Liver (tissue), 9 donors: ENCODE measurements around the gene GOLGA7B. TPM values are rescaled to one million over a fixed set of nuclear protein-coding genes. Genes with fewer than 3 reads are reported as not detected.

Experiments
- DNase-seq: peaks from one replicate; pipeline ENCODE4 v3.0.0-alpha.2; 2017; ENCODE audit warnings: low spot score
- H3K27ac ChIP-seq, 2 donors: one replicate each; pipeline ENCODE4 v1.7.0; 2013; ENCODE audit warnings: inconsistent platforms in 2 of 2, low read length in 2 of 2, control low read depth in 1 of 2, low read depth in 1 of 2, mild to moderate bottlenecking in 1 of 2
- H3K27me3 ChIP-seq, 4 donors: one replicate each; pipeline versions ENCODE4 v1.6.1 to v1.7.0; 2013; ENCODE audit warnings: low read length in 3 of 4, inconsistent platforms in 1 of 4, mild to moderate bottlenecking in 1 of 4, moderate library complexity in 1 of 4; ENCODE audit not compliant: control insufficient read depth in 4 of 4, insufficient read depth in 4 of 4
- H3K36me3 ChIP-seq, 4 donors: one replicate each; pipeline versions ENCODE4 v1.6.1 to v1.7.0; 2013; ENCODE audit warnings: low read length in 3 of 4, mild to moderate bottlenecking in 3 of 4, low read depth in 1 of 4, moderate library complexity in 1 of 4; ENCODE audit not compliant: control insufficient read depth in 4 of 4, insufficient read depth in 3 of 4
- H3K4me1 ChIP-seq, 4 donors: one replicate each; pipeline versions ENCODE4 v1.6.1 to v1.7.0; 2013; ENCODE audit warnings: low read length in 3 of 4, mild to moderate bottlenecking in 3 of 4, moderate library complexity in 1 of 4; ENCODE audit not compliant: control insufficient read depth in 4 of 4, insufficient read depth in 4 of 4
- H3K4me3 ChIP-seq, 3 donors: one replicate each; pipeline versions ENCODE4 v1.6.1 to v1.7.0; 2013; ENCODE audit warnings: low read length in 3 of 3, control low read depth in 1 of 3, low read depth in 1 of 3, mild to moderate bottlenecking in 1 of 3
- H3K9ac ChIP-seq, 2 donors: one replicate each; pipeline ENCODE4 v1.7.0; 2013; ENCODE audit warnings: low read length in 2 of 2, mild to moderate bottlenecking in 2 of 2, moderate library complexity in 2 of 2, control low read depth in 1 of 2, low read depth in 1 of 2
- H3K9me3 ChIP-seq, 4 donors: one replicate each; pipeline versions ENCODE4 v1.6.1 to v1.7.0; 2013; ENCODE audit warnings: low read length in 3 of 4; ENCODE audit not compliant: control insufficient read depth in 4 of 4
- GABPA ChIP-seq, 2 donors: IDR thresholded peaks in 1 of 2; conservative IDR thresholded peaks in 1 of 2; 2 replicates each; pipeline ENCODE4 v1.6.1; 2016; ENCODE audit warnings: antibody characterized with exemption in 2 of 2, mild to moderate bottlenecking in 1 of 2, moderate library complexity in 1 of 2
- HNF4A ChIP-seq, 2 donors: conservative IDR thresholded peaks; 2 replicates each; pipeline ENCODE4 v1.6.1; 2016; ENCODE audit warnings: antibody characterized with exemption in 2 of 2, mild to moderate bottlenecking in 2 of 2
- HNF4G ChIP-seq: IDR thresholded peaks from 2 replicates; pipeline ENCODE4 v1.6.1; 2016; ENCODE audit warnings: antibody characterized with exemption
- NR2F2 ChIP-seq: IDR thresholded peaks from 2 replicates; pipeline ENCODE4 v1.6.1; 2016; ENCODE audit warnings: antibody characterized with exemption
- RAD21 ChIP-seq, 2 donors: IDR thresholded peaks; 2 replicates each; pipeline ENCODE4 v1.6.1; 2016; ENCODE audit warnings: antibody characterized with exemption in 2 of 2, mild to moderate bottlenecking in 2 of 2
- RXRA ChIP-seq, 2 donors: IDR thresholded peaks; 2 replicates each; pipeline ENCODE4 v1.6.1; 2017 to 2018; ENCODE audit warnings: antibody characterized with exemption in 2 of 2, mild to moderate bottlenecking in 1 of 2
- YY1 ChIP-seq: IDR thresholded peaks from 2 replicates; pipeline ENCODE4 v1.6.1; 2016; ENCODE audit warnings: antibody characterized with exemption, mild to moderate bottlenecking
- WGBS: extraction: QIAGEN DNeasy Blood & Tissue Kit; methylation state at CpG from one replicate; pipeline ENCODE4 v1.1.7; 2013; 5-methylcytosine and 5-hydroxymethylcytosine counted together
- polyA plus RNA-seq, 2 donors: library from polyadenylated mRNA; stranded (reverse) in 1 of 2; unstranded in 1 of 2; fragments of 200-250 nt in 1 of 2; fragments of >200 nt in 1 of 2; fragmentation: Nextera tagmentation in 1 of 2; extraction: Ambion mirVana in 1 of 2; gene quantifications; one replicate each; pipeline versions ENCODE4 v1.2.1 to v1.2.3, GENCODE V29; 2013 to 2015
- total RNA-seq, 2 donors: library from RNA; depleted of rRNA; stranded (reverse); fragments of >200 nt; gene quantifications; one replicate each; pipeline ENCODE4 v1.2.3, GENCODE V29; 2014
- TF ChIP-seq, protein P1 (sequence below): fragments of 150-350 bp; IDR thresholded peaks from 2 replicates; pipeline ENCODE4 v1.5.1; 2017; ENCODE audit warnings: improper control_type of control experiment, low read depth, low read length; ENCODE audit not compliant: missing input control
- TF ChIP-seq, protein P2 (sequence below): IDR thresholded peaks from 2 replicates; pipeline ENCODE4 v1.6.1; 2016; ENCODE audit warnings: antibody characterized with exemption
- TF ChIP-seq, protein P3 (sequence below): IDR thresholded peaks from 2 replicates; pipeline ENCODE4 v1.6.1; 2016; ENCODE audit warnings: antibody characterized with exemption, mild to moderate bottlenecking
- donor health status: healthy.
- donor health status: healthy.
- donor health status: healthy.
- donor health status: healthy.
- donor health status: healthy.

The GOLGA7B gene
- total and polyA plus RNA-seq, 4 donors: 0.05 to 0.63 (median 0.40) TPM

DNA sequence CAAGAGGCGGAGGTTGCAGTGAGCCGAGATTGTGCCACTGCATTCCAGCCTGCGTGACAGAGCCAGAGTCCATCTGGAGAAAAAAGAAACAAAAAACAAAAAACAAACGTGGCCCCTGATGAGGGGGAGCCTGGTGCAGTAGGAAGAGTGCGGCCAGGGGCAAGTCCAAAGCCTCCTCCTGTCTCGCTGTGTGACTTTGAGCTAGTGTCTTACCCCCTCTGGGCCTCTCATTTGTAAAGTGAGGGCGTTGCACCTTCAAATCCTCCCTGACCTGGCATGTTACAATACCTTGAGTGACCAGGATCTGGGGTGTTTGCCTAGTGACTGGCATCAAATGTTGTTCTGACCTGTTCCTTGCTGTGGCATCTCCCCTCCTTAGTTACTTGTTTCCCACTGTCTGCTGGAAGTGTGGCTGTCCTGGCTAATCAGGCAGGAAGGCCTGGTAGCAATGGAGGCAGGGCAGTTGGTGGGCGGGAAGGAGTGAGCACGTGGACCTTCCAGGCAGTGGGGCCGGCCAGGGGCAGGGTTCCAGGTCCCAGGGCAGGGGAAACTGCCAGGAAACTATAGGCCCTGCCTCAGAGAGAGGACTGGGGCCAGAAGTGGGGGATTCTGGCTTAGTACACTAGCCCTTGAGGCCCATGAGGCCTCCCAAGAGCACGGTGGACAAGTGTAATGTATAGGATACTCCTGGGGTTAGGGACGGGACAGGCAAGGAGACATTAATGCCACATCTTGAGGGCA lies 24.5 kb upstream of the GOLGA7B start:
- Histone ChIP-seq H3K27me3 (peaks cover 0 to 2% (median 0%) of the 10 kb centered on the region in 4 donors), H3K36me3 (no peaks in the 10 kb centered on the region), H3K4me1 (no peaks in the 10 kb centered on the region), H3K9me3 (no peaks in the 10 kb centered on the region), H3K27ac (no peak overlapping the region), H3K4me3 (no peak overlapping the region), H3K9ac (no peak overlapping the region)
- DNase-seq: no peak
- TF ChIP-seq YY1 (no peak), HNF4G (no peak), RXRA (IDR thresholded peaks at IDR 0.05) (no peak)
- TF ChIP-seq, protein P1, sequence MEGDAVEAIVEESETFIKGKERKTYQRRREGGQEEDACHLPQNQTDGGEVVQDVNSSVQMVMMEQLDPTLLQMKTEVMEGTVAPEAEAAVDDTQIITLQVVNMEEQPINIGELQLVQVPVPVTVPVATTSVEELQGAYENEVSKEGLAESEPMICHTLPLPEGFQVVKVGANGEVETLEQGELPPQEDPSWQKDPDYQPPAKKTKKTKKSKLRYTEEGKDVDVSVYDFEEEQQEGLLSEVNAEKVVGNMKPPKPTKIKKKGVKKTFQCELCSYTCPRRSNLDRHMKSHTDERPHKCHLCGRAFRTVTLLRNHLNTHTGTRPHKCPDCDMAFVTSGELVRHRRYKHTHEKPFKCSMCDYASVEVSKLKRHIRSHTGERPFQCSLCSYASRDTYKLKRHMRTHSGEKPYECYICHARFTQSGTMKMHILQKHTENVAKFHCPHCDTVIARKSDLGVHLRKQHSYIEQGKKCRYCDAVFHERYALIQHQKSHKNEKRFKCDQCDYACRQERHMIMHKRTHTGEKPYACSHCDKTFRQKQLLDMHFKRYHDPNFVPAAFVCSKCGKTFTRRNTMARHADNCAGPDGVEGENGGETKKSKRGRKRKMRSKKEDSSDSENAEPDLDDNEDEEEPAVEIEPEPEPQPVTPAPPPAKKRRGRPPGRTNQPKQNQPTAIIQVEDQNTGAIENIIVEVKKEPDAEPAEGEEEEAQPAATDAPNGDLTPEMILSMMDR: no peak
- TF ChIP-seq, protein P2, sequence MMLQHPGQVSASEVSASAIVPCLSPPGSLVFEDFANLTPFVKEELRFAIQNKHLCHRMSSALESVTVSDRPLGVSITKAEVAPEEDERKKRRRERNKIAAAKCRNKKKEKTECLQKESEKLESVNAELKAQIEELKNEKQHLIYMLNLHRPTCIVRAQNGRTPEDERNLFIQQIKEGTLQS: no peak
- WGBS: 85% methylated on average over 12 of the region's 12 CpGs

DNA sequence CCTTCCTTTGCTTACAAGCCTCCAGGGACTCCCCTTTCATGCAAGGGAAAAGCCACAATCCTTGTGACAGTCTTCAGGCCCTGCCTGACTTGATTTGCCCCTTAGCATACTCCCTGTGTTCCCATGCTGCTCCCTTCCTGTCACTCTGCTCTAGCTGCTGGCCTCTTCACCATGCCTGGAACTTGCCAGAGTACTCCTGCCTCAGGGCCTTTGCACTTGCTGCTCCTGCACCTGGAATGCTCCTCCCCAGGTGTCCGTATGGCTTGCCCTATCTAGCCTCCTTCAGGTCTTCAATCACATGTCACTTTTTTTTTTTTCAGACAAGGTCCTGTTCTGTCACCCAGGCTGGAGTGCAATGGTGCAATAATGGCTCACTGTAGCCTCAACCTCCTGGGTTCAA lies 22.8 kb upstream of the GOLGA7B start:
- Histone ChIP-seq H3K4me1 (no peaks in the 10 kb centered on the region), H3K4me3 (no peak overlapping the region), H3K9ac (no peak overlapping the region), H3K36me3 (no peaks in the 10 kb centered on the region), H3K27ac (no peak overlapping the region), H3K9me3 (no peaks in the 10 kb centered on the region), H3K27me3 (peaks cover 0 to 4% (median 1%) of the 10 kb centered on the region in 4 donors)
- WGBS: 74% methylated on average over 1 of the region's 1 CpG
- no peak for TF ChIP-seq HNF4A (conservative IDR thresholded peaks at IDR 0.05)
- TF ChIP-seq RAD21 (IDR thresholded peaks at IDR 0.05): no peak
- TF ChIP-seq RXRA (IDR thresholded peaks at IDR 0.05): no peak
- no peak for TF ChIP-seq GABPA (IDR thresholded peaks at IDR 0.05 in 1 of 2, conservative IDR thresholded peaks at IDR 0.05 in 1 of 2)
- TF ChIP-seq, protein P2: no peak
- TF ChIP-seq, protein P3, sequence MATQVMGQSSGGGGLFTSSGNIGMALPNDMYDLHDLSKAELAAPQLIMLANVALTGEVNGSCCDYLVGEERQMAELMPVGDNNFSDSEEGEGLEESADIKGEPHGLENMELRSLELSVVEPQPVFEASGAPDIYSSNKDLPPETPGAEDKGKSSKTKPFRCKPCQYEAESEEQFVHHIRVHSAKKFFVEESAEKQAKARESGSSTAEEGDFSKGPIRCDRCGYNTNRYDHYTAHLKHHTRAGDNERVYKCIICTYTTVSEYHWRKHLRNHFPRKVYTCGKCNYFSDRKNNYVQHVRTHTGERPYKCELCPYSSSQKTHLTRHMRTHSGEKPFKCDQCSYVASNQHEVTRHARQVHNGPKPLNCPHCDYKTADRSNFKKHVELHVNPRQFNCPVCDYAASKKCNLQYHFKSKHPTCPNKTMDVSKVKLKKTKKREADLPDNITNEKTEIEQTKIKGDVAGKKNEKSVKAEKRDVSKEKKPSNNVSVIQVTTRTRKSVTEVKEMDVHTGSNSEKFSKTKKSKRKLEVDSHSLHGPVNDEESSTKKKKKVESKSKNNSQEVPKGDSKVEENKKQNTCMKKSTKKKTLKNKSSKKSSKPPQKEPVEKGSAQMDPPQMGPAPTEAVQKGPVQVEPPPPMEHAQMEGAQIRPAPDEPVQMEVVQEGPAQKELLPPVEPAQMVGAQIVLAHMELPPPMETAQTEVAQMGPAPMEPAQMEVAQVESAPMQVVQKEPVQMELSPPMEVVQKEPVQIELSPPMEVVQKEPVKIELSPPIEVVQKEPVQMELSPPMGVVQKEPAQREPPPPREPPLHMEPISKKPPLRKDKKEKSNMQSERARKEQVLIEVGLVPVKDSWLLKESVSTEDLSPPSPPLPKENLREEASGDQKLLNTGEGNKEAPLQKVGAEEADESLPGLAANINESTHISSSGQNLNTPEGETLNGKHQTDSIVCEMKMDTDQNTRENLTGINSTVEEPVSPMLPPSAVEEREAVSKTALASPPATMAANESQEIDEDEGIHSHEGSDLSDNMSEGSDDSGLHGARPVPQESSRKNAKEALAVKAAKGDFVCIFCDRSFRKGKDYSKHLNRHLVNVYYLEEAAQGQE: no peak
- no peak for TF ChIP-seq NR2F2
- no peak for DNase-seq
